Fibroblast of skin of right biceps (primary cell): Measurements from ENCODE around the gene PAFAH1B2.
"Not testable (repeated sequence)": the region's sequence is repeated elsewhere in the genome, so short reads cannot be mapped to it uniquely, and the experiment has no call there.

Source experiments
- DNase-seq: peaks from one replicate; pipeline ENCODE4 v3.0.0-alpha.2; 2013

The PAFAH1B2 gene

DNA sequence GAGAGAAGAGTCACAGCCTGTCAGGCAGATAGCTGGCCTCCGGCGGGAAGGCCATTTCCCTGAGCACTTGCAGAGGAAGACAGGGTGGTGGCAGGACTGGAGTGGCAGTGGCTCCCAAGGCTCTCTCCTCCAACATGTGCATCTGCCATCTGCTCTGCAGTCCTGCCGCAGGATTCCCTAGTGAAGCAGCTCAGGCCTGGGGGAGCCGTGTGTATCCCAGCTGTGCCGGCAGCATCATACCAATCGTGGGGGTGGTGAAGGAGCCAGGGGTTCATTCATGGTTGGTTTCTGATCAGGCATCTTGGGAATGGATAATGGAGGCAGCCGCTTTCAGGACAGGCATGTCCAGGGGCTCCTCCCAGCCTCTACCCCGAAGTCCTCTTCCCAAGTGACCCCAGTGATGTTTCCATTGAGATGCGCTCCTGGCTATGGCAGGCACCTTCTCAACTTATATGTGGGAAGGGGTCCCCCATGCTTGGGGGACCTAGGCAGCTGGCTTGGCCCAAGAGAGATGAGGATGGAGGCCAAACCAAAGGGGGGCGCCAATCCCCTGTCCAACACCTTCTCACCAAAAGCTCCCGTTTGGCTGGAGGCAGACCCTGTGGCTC lies 61.2 kb downstream of the PAFAH1B2 start:
- no peak for DNase-seq

DNA sequence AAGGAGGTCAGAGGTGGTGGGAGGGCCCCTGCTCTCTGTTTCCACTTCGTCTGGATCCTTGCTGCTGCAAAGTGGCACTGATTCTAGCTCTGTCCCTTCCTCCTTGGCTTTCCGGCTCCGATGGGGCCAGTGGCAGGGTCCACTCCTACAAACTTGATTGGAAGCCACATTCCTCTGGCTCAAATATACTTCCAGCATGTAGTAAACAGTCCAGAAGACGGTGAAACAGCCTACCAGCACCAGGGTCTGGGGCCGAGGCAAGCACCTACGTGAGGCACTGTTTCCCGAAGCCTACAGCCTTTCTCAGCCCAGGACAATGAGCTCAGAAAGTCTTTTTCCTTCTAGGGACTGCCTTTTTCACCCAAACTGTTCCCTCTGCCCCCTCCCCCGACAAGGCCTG lies 62.0 kb downstream of the PAFAH1B2 start:
- not testable (repeated sequence) for DNase-seq

DNA sequence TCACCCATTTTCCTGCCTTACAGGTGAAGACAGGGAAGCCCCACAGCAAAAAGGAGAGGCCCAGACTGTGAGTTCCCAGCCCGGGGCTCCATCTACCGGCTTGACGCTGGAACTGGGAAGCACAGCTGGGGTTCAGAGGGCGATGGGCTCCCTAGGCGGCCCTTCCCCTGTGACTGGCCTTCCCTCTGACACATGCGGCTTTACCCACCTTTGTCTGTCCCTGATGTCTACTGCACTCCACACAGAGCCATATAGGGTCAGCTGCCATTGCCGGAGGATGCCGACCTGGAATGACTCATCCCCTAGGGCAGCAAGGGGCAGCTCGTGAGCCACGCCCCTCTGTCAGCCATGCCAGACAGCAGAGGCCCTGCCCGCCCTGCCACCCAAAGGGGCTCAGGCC lies 62.8 kb downstream of the PAFAH1B2 start:
- not testable (repeated sequence) for DNase-seq

DNA sequence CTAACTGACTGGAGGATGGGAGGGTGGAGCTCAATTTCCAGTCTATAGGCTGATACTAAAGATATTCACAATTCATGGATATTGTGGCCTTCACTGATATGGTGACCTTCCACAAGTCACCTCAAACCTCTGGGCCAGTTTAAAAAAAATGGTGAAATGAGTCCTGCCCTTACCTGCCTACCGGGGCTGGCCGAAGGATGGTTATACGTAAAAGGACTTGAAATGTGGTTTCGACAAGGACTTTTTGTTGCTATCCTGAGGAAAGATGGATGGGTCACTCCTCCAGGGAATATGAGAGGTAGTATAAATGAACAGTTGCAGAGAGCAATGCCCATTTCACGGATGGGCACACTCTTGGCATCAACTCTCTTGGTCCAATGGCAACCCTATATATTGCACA lies 63.4 kb downstream of the PAFAH1B2 start:
- not testable (repeated sequence) for DNase-seq

DNA sequence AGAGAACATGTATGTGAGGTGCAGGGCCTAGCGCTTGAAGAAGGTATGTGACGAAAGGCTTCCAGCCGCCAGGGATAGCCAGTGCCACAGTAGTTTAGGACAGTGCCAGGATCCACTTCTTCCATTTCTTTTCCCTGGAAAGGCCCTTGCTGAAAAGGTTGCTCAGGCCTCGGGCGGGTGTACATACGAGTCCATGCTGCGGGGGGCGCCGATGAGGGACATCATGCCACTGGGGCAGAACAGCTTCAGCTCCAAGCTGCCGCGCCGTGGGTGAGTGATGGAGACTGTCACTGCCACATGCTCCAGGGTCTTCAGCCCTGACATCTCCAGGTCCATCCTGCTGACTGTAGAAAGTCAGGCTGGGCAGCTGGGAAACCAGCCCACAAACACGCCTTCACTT lies 64.6 kb downstream of the PAFAH1B2 start:
- peak; percentile 36 for DNase-seq

DNA sequence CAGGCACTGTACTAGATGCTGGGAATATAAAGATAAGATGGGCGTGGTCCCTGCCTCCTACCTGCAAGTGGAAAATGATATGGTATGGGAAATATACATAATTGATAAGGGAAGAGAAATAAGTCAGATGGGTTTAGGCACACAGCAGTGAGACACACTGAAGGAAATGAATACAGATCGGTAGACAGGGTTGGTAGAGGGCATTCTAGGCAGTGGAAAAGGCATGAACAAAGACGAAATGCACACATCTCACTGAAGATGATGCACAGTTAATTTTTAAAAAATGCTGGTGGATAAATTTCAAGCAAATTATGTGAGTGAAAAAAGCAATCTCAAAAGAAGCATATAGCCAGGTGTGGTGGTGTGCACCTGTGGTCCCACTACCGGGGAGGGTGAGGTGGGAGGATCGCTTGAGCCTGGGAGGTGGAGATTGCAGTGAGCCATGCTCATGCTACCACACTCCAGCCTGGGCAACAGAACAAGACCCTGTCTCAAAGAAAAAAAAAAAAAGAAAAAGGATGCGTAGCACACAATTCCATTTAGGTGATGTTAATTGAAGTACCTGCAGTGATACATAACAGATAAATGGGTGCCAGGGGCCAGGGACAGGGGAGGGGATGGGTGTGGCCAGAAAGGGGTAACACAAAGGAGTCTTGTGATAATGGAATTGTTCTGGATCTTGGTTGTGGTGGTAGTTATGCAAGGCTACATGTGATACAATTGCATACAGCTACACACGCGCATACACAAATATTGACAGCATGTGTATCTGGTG lies 65.5 kb downstream of the PAFAH1B2 start:
- DNase-seq = peak; percentile 46

DNA sequence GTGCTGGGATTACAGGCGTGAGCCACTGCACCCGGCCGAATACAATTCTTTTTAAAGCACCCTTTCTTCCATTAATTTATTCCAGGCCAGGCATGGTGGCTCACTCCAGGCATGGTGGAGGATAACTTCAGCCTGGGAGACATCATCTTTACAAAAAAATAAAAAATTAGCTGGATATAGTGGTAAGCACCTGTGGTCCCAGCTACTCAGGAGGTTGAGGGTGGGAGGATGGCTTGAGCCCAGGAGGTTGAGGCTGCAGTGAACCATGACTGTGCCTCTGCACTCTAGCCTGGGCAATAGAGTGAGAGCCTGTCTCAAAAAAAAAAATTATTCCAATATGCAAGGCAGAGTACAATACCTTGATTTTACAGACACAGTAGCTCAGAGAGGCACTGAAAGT lies 66.5 kb downstream of the PAFAH1B2 start:
- no peak for DNase-seq

DNA sequence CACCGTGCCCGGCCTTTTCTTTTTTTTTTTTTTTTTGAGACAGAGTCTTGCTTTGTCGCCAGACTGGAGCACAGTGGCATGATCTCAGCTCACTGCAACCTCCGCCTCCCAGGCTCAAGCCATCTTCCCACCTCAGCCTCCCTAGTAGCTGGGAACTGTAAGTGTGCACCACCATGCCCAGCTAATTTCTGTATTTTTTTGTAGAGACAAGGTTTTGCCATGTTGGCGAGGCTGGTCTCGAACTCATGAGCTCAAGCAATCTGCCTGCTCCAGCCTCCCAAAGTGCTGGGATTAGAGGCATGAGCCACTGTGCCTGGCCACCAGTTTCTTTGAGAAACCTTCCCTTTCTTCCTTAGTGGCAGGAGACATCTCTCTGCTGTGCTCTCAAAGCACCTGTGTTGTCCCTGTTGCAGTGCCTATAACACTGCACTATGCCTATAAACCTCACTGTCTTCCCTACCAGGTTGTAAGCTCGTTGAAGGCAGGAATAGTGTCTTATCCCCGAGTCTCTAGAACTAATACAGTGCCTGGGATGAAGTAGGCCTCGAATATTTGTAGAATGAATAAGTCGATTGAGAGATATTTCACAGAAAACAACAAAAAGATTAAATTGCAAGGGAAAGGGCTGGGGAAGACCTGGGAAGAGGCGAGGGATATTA lies 68.7 kb downstream of the PAFAH1B2 start:
- DNase-seq = no peak

DNA sequence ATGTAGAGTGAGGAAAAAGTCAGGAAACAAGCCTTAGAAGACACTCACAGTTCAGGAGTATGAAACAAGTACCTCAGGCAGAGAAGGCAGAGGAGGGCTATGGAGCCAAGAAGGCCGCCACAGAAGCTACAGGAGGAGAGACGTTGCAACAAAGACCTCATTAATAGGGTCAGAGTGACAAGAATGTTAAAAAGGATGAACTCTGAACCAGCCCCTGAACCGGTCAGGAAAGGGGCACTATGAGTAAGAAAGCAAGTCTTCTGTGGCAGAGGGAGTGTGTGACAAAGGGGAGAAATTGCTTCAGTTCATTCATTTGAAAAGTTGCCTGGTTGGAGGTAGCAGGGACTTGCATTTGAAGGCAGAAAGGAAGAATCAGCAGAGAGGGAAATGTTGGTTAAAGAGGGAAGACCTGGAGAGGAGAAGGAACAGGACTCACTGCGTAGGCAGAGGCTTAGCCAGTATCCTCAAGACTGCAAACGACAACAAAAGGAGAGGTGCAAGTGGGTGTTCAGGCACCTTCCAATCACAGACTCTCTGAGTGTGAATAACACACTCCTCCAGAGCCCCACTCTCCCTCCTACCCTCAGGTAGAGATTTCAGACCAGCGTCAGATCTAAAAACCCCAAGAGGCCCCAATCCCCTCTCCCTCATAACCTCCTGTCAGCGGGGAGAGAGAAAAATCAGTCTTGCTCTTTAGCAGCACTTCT lies 70.5 kb downstream of the PAFAH1B2 start:
- DNase-seq = no peak

DNA sequence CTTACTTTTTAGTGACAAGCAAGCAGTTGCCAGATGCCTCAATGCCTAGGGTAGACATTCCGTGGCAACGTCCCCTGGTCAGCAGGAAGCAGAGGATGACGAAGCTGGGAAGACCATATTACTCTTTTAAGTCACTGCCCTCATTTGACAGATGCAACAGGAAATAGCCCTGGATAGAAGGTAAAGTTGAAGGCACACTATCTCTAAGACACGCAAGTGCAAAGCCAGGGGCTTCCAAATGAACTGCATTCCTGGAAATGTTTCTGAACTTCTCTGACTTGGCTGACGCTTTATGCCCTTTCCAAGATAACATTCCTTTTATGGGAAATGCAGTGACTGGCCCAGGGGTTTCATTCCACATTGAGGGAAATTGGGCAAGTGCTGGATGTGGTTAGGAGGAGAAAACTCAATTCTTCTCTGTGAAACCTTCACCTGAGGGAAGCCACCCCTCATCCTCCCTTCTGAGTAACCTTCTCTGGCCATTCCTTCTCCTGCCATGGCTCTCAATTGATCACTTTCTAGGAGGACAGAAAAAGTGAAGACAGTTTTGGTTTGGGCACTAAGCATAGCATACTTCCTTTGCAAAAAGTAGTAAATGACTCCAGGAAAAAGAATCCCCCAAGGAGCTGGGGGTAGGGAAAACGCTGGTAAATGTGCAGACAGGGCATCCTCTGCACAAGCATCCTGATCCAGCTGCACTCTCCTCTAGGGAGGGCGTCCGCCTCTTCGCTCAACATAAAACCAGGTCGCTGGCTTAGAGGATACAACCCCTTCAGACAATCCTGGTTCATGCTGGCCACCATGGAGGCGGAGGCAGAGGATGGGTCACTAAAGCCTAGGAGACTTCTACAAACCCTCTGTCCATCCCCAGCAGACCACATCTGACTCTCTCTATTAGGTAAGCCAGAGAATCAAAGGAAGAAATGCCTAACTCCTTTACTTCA lies 73.3 kb downstream of the PAFAH1B2 start:
- peak; percentile 81 for DNase-seq

DNA sequence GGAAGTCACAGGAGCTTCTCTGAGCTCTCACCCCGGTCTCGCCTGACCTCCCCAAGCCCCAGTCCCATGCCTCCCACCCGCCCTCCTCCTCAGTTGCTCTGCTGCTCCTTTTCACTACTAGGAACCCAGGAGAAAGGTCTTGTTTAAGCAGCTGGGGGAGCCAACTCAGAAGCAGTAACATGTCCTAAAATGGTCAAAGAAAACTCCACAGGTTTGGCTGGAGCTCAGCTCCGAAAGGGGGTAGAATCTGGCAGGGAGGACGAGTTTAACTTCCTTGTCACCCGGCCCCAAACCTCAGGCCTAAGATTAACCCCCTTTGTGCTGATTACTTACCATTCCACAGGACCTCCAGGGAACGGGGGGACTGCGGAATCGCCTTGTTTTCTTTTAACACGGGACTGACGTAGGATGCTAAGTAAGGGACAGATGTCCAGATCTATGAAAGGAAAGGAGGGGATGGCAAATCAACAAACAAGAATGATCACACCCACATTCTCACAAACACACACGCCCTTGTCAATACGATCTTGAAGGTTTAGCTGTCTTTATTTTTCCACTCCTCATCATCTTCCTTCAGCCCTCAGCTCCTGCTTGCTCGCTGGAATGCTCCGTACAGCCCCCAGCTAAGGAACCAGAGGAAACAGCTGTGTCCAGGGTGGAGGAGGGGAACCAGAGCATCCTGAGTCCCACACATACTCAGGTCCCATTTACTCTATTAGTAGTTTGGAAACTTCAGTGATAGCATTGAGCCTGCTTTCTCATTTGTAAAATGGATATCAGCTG lies 74.2 kb downstream of the PAFAH1B2 start:
- DNase-seq = peak; percentile 68

DNA sequence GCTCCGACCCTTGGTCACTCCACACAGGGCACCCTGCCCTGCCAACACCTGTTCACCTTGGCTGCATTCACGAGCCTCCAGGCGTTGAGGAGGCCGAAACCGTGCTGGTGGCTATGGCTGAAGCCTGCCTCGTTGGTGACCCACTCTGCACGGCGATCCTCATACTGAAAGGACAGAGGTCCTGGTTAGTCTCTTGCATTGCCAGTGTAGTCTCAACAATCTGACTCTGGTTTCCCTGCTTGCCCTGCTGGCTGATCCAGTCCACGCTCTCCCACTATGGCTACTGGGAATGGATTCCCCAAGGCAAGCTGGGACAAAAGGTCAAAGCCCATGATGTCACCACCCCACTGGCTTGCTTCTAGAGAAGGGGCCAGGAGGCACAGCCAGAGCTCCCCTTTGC lies 74.9 kb downstream of the PAFAH1B2 start:
- no peak for DNase-seq

DNA sequence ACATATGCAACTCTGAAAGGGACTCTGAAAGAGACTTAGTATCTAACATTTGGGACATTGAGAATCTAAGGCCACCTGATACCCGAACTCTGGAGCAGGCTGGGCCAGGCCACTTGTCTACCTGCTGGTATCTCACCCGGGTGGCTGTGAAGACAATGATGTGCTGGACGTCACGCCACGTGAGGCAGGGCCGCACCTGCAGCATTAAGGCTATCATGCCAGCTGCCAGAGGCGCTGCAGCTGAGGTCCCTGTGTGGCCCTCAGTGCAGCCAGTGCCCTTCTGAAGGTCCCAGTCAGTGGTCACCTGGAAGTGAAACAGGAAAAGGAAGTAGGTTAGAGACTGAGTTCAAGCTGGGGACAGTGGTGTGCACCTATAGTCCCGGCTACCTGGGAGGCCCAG lies 75.4 kb downstream of the PAFAH1B2 start:
- no peak for DNase-seq

DNA sequence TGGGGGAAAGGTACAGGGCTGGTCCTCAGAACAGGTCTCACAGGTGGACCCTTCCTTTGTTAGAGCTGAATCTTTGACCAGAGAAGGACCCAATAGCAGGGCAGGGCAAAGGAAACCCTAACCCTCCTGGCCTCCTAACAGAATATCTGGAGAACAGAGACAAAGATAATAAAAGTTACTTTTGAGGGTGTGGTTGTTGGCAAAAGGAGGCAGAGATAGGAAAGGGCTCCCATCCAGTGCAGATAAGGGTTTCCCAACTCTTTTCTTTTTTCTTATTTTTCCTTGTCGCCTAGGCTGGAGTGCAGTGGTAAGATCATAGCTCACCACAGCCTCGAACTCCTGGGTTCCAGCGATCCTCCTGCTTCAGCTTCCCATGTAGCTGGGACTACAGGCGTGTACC lies 75.9 kb downstream of the PAFAH1B2 start:
- DNase-seq = no peak

DNA sequence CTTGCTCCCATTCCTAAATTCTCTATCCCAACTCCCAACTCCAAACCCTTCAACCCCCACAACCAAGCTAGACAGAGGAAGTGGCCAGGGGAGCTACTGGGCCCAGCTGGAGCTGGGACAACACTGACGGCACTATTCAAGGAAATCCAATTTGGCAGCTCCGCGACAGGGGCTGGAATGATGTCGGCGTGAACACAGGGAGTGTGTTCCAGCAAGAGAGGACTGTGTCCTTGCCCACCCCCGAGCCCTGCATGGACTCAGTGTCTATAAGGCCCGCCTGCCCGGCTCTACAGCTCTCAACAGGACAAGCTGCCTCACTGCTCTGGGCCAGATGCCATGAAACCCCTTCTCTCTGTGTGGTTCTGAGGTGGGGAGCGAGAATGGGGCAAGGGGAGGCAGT lies 76.5 kb downstream of the PAFAH1B2 start:
- no peak for DNase-seq

DNA sequence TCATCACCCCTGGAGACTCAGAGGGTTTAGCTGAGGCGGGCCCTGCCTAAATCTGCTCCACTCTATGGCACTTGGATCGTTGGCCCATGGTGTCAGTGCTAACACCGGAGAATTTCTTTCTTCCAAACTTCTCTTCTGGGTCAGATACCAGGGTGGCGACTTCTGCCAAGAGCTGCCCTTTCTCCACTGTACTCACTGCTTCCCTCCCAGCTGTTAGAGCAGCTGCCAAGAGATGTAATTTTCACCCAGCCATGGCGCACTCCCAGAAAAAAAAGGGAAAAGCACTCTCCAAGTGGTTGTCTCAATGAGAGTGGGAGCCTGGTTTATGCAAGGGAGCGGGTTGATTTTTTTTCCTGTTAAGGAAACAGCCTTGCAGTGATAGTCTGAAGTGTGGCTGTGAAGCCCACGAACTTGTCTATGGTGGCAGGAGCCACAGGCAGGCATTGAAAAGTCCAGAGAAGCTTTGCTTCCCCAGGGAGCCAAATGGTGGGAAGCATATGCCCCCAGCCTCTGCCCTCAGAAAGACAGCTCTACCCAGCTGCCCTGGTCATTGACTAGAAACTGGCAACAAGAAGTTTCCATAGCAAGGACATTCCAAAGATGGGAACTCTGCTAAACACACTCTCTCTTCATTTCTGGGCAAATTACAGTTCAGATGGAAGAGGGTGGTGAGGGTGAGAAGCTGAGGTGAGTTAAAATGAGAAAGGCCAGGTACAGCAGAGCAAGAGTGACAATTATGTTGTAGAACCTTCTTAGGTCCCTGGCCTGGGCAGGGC lies 77.1 kb downstream of the PAFAH1B2 start:
- no peak for DNase-seq

DNA sequence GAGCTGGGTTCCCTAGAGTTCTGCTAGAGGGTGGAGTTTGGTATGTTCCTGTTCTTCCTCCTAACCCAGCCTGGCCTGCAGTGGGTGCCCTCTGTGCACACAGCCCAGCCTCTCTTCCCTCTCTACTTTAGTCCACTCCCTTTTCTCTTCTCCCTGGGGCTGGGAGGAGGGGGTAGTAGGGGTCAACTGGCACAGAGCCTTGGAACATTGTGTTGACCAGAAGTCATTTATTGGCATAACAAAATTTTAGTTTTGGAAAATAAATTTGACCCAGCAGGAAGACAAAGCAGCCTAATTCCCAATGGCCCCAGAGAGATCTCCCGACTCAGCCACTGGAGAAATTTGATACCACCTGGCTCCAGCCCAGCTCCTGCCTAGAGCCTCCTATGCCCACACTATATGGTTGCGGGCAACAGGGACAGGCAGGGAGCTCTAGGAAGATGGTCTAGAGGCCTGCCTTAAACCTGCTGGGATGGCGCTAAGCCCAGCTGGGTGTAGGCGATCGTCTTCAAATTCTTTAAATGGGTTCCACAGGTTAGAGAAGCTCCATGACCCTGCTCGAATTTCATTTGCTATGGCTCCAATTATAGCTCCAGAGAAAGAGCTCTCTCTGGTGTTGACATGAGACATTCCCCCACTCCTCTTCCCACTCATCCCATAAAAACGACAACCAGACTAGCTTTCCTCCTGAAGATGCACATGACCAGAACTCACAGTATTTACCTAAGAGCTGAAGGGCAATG lies 77.9 kb downstream of the PAFAH1B2 start:
- peak; percentile 66 for DNase-seq

DNA sequence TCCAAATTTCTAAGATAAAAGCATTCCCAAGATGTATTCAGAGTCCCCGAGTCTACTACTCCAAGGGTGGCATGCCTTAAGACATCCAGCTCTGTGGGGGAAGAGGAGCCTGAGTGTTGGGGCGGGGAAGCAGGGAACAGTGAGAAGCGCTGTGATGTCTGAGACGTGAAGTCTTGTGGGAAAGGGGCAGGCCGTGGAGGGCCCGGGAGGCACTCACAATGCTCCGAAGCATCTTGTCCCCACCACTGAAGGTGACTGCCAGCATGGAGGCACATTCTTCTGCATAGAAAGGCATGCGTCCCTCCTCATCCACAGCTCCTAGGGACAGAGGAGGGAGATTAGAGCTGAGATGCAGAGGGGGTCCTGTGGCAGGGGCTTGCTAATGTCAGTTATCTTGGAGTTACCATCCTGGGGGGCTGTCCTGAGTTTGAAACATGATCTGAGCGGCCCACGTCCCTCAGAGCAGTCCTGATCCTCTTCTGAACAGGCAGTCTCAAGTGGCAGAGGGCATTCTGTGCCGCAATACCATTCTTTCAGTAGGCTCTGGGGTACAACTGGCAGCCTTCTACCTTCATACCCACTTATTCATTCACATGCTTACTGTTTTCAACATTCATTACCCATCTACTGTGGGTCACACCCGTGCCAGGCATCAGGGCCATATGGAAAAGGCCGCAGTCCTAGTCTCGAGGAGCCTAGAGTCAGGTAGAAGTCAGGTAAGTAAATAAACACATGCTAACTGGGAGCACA lies 79.1 kb downstream of the PAFAH1B2 start:
- DNase-seq = no peak
